Central memory CD8-positive, alpha-beta T cell (primary cell): ENCODE measurements around the gene BIRC5.

ENCODE experiments used
- ATAC-seq: fragments of 150-1000 bp; cut with Tn5 transposase; replicated peaks from 2 replicates; pipeline ENCODE4 v1.10.0; 2022; ENCODE audit warnings: mild to moderate bottlenecking, moderate FRiP score, moderate number of reproducible peaks; ENCODE audit not compliant: poor library complexity, severe bottlenecking; ENCODE audit errors: extremely low read depth
- DNase-seq, 2 donors: peaks; one replicate each; pipeline ENCODE4 v3.0.0; 2021; ENCODE audit warnings: low spot score in 2 of 2
- H3K27ac Mint-ChIP-seq: one replicate; pipeline ENCODE4 v1.8.0; 2022; ENCODE audit warnings: low read depth, mild to moderate bottlenecking, moderate library complexity, mixed read lengths
- H3K27me3 Mint-ChIP-seq: one replicate; pipeline ENCODE4 v1.8.0; 2022; ENCODE audit warnings: mixed read lengths
- H3K36me3 Mint-ChIP-seq: one replicate; pipeline ENCODE4 v1.8.0; 2022; ENCODE audit warnings: mild to moderate bottlenecking, moderate library complexity, mixed read lengths; ENCODE audit not compliant: insufficient read depth
- H3K4me1 Mint-ChIP-seq: one replicate; pipeline ENCODE4 v1.8.0; 2022; ENCODE audit warnings: mixed read lengths
- H3K4me3 Mint-ChIP-seq: one replicate; pipeline ENCODE4 v1.8.0; 2022; ENCODE audit warnings: mild to moderate bottlenecking, moderate library complexity, mixed read lengths
- H3K9me3 Mint-ChIP-seq: one replicate; pipeline ENCODE4 v1.8.0; 2022; ENCODE audit warnings: mixed read lengths

Gene BIRC5

GRCh38 chr17:78223061-78223460, 9.0 kb downstream of the BIRC5 start:
- Mint-ChIP-seq H3K4me1 (no peaks in the 10 kb centered on the region), H3K9me3 (no peaks in the 10 kb centered on the region), H3K27ac (no peak overlapping the region), H3K27me3 (no peaks in the 10 kb centered on the region), H3K36me3 (peaks cover 10% of the 10 kb centered on the region), H3K4me3 (no peak overlapping the region)
- DNase-seq (no peak), ATAC-seq (no peak)

GRCh38 chr17:78223765-78224164, 9.7 kb downstream of the BIRC5 start:
- Mint-ChIP-seq H3K4me1 (no peaks in the 10 kb centered on the region), H3K9me3 (no peaks in the 10 kb centered on the region), H3K27me3 (no peaks in the 10 kb centered on the region), H3K4me3 (no peak overlapping the region), H3K27ac (no peak overlapping the region), H3K36me3 (peaks cover 8% of the 10 kb centered on the region)
- ATAC-seq, result no peak
- DNase-seq, result no peak

GRCh38 chr17:78224231-78225087, 10.4 kb downstream of the BIRC5 start:
- Mint-ChIP-seq H3K4me1 (no peaks in the 10 kb centered on the region), H3K27me3 (no peaks in the 10 kb centered on the region), H3K4me3 (no peak overlapping the region), H3K27ac (no peak overlapping the region), H3K36me3 (peaks cover 5% of the 10 kb centered on the region), H3K9me3 (no peaks in the 10 kb centered on the region)
- no peak for DNase-seq
- no peak for ATAC-seq

- Mint-ChIP-seq H3K27me3 (peaks cover 3% of the 10 kb centered on the region), H3K36me3 (peaks cover 5% of the 10 kb centered on the region), H3K27ac (no peak overlapping the region), H3K4me3 (no peak overlapping the region), H3K4me1 (no peaks in the 10 kb centered on the region), H3K9me3 (no peaks in the 10 kb centered on the region)
- DNase-seq (no peak), ATAC-seq (no peak)
Observed at GRCh38 chr17:78225088-78225865, 11.2 kb downstream of the BIRC5 start.

- Mint-ChIP-seq H3K4me1 (no peaks in the 10 kb centered on the region), H3K4me3 (no peak overlapping the region), H3K27ac (no peak overlapping the region), H3K9me3 (no peaks in the 10 kb centered on the region), H3K36me3 (peaks cover 5% of the 10 kb centered on the region), H3K27me3 (peaks cover 12% of the 10 kb centered on the region)
- DNase-seq (no peak), ATAC-seq (no peak)
Observed at GRCh38 chr17:78226055-78226758, 12.2 kb downstream of the BIRC5 start.

GRCh38 chr17:78226759-78227454, 12.9 kb downstream of the BIRC5 start:
- Mint-ChIP-seq H3K27ac (no peak overlapping the region), H3K9me3 (no peaks in the 10 kb centered on the region), H3K27me3 (peaks cover 19% of the 10 kb centered on the region), H3K4me3 (no peak overlapping the region), H3K4me1 (no peaks in the 10 kb centered on the region), H3K36me3 (peaks cover 4% of the 10 kb centered on the region)
- ATAC-seq, result no peak
- no peak for DNase-seq

- Mint-ChIP-seq H3K9me3 (no peaks in the 10 kb centered on the region), H3K4me1 (no peaks in the 10 kb centered on the region), H3K27me3 (peaks cover 25% of the 10 kb centered on the region), H3K27ac (no peak overlapping the region), H3K4me3 (no peak overlapping the region), H3K36me3 (peaks cover 4% of the 10 kb centered on the region)
- DNase-seq (no peak), ATAC-seq (no peak)
Observed at GRCh38 chr17:78227455-78227916, 13.4 kb downstream of the BIRC5 start.

- Mint-ChIP-seq H3K4me3 (no peak overlapping the region), H3K4me1 (no peaks in the 10 kb centered on the region), H3K27me3 (peaks cover 32% of the 10 kb centered on the region), H3K27ac (no peak overlapping the region), H3K36me3 (peaks cover 2% of the 10 kb centered on the region), H3K9me3 (no peaks in the 10 kb centered on the region)
- DNase-seq, result no peak
- ATAC-seq, result no peak
Observed at GRCh38 chr17:78228176-78228575, 14.1 kb downstream of the BIRC5 start.

GRCh38 chr17:78230252-78230962, 16.4 kb downstream of the BIRC5 start:
- H3K27ac Mint-ChIP-seq, result no peak overlapping the region
- ATAC-seq (no peak), DNase-seq (no peak)
- peaks cover 2% of the 10 kb centered on the region for H3K36me3 Mint-ChIP-seq
- no peaks in the 10 kb centered on the region for H3K4me1 Mint-ChIP-seq
- H3K27me3 Mint-ChIP-seq, result peaks cover 33% of the 10 kb centered on the region
- no peak overlapping the region for H3K4me3 Mint-ChIP-seq
- no peaks in the 10 kb centered on the region for H3K9me3 Mint-ChIP-seq

- peaks cover under 1% of the 10 kb centered on the region for H3K36me3 Mint-ChIP-seq
- peaks cover 33% of the 10 kb centered on the region for H3K27me3 Mint-ChIP-seq
- H3K4me1 Mint-ChIP-seq, result no peaks in the 10 kb centered on the region
- DNase-seq (no peak), ATAC-seq (no peak)
- H3K4me3 Mint-ChIP-seq, result no peak within 1 kb of the TSS
- H3K27ac Mint-ChIP-seq, result no peak within 1 kb of the TSS
- H3K9me3 Mint-ChIP-seq, result no peaks in the 10 kb centered on the region
Observed at GRCh38 chr17:78230996-78231935, 17.2 kb downstream of the BIRC5 start, which contains the start of gene TMEM235. Gene TMEM235 (plus strand): TSS chr17:78231631. CDS start chr17:78232024, 393 bp downstream.
